NCI-H82 treated with DMSO at 0.1 percent for 48 hours (cell line): ENCODE measurements around the gene BOC.
A peak's percentile ranks its signal among the peaks of the same experiment; 100 is the strongest.

Source experiments
- DNase-seq: peaks from one replicate; lab custom pipeline; 2025; ENCODE audit not compliant: unreplicated experiment; lab: John Stamatoyannopoulos, UW

Gene BOC

GRCh38 chr3:113193288-113193687 is 18.1 kb upstream of the BOC start:
- no peak for DNase-seq

- DNase-seq = no peak
Measured at GRCh38 chr3:113193719-113194118, 17.6 kb upstream of the BOC start.

DNA sequence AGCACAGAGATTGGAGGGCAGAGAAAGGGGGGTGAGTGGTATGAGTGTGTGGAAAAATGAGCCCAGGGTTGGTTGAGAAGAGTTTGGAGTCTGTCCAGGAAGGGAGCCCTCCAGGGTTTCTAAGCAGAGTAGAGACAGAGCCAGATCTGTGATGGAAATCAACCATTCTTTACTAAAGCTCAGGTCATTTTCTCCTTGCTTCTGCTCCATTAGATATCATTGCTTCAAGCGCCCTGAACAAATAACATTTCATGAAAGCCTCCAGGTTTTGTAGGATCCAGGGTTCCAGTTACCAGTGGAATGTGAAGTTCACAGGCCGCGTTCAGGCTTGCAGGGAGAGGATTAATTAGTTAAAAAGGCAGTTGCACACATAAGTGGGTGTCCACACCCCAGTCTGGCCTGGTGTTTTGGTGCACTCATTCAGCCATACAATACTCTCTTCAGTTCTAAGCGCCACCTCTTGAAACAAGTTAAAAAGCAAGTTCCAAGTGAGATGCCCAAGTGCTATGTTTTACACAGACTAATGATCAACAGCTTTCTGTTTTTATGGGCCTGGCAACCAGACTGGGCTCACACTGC is 16.4 kb upstream of the BOC start:
- DNase-seq = no peak

DNA sequence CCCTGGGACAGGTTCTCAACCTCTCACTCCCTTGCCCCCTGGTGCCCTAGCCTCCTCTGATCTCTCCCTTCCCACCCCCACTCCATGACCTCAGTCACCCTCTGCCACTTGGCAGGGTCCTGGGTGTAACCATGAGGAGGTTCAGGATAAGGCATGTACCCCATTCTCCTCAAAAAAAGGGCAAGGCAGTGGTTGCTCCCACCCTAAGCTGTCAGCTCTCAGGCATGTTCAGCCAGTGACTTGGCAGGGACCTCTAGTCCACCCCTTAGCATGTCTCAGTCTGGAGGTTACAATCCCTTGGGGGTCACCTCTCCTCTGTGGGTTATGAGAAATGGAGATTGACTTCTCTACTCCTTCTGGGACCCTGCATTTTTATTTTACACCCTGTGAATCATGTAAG is 11.0 kb upstream of the BOC start:
- no peak for DNase-seq

- no peak for DNase-seq
Measured at GRCh38 chr3:113200946-113201345, 10.4 kb upstream of the BOC start.

DNA sequence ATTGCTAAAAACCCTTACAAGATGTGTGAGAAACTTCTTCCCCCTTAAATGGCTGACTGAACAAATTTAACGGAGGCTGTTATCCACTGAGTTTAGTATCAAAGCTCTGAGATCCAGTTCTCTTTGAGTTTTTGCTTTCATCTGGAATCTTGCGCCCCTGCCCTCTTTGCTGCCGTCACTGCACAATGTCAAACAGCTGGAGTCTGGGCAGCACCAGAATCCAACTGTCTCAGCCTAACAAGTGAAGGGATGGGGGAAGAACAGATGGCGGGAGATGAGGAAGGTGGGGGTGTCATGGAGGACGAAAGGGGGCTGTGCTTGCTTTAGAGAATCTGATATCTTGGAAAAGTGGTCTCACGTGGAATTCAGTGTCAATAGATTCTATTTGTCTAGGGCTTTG is 7.0 kb upstream of the BOC start:
- DNase-seq = no peak

DNA sequence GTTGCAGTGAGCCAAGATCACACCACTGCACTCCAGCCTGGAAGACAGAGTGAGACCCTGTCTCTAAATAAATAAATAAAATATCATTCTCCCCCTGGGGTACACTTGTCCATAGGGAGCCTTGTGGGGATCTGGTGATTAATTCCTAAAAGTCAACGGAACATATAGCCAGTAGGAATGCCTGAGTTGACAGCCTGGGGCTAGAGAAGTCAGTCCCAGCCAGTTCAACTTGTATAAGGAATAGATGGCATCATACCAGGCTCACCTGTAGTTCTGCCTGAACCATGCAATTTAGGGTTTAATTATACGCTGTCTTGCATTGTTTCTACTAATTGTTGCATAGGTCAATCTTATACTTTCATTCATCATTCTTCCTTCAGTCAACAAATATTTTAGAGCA is 5.9 kb upstream of the BOC start:
- DNase-seq = no peak

DNA sequence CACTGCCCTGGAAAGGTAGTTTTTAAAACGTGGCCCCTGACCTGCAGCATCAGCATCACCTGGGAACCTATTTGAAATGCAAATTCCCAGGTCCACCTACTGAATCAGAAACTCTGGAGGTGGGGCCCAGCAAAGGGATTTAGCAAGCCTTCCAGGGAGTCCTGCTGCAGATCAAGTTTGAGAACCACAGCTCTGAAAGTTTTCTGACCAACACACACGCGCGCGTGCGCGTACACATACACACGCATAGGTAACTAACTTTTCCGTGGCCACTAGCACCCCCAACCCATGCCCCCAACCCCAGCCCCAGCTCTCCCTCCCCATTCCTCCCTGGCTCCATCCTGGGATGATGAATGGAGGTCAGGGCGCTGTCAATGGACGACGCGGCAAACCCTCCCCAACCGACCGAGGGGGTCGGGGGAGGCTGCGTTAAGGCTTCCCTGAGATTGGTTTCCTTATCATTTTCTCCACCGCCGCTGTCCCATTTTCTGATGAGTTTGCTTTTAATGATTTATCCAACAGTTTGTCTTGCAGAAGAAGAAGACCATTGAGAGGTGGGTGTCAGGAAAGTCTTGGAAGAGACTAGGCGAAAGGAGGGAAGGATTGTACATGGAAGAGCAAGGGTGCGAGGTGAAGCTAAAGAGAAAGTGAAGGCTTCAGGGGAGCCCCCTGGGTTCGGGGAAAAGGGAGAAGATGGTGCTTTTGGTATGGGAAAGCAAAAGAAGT is 590 bp upstream of the BOC start:
- no peak for DNase-seq

- no peak for DNase-seq
Measured at GRCh38 chr3:113212150-113212843, 940 bp downstream of the BOC start.

- no peak for DNase-seq
Measured at GRCh38 chr3:113212844-113213375, 1.6 kb downstream of the BOC start.

- no peak for DNase-seq
Measured at GRCh38 chr3:113213896-113214587, 2.7 kb downstream of the BOC start.

DNA sequence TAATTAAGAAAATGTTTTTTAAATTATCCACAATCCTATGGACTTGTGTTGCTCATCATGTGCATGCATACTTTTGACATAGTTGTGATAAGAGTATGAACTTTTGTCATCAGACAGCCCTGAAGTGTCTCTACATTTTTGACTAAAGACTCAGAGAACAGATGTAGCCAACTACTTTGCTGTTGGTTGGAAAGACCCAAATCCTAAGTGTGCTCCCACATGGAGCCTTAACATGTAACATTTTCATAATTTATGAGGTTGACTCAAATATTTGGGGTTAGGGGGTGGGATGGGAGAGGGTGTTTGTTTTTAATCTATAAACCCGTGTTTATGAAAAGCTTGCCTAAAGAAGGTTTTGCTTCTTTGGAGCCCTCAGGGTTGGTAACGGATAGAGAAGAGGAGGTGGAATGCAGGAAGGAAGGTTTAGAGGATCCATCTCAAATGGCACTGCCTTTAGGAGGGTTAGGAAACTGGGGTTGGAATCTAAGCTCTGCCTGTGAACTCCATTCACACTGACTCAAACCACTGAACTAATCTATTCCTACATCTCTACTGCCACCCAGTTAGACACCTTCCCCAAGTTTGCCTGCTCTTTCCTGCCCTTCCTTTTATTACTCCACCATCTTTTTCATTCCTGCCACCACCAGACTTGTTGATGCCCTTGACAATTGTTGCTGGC is 3.7 kb downstream of the BOC start:
- DNase-seq = no peak

DNA sequence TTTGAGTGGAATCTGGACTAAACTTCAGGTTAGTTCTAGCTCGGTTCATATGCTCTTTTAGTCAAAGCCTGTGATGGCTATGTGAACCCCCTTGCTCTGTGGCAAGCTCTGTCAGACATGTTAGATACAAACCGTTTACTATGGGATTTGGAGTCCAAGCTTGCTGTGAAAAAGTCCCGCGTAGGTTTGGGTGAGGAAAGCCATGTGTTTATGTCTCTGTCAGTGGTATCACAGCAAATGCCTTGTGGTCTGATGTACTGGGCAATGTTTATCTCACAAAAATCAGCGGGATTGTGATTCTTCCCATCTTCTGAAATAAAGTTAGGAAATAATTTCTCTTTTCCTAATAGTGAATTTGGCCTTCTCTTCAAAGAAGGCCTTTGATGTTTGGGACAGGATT is 5.0 kb downstream of the BOC start:
- no peak for DNase-seq

GRCh38 chr3:113218011-113218680 is 6.8 kb downstream of the BOC start:
- DNase-seq = no peak

- no peak for DNase-seq
Measured at GRCh38 chr3:113218681-113219045, 7.3 kb downstream of the BOC start.

DNA sequence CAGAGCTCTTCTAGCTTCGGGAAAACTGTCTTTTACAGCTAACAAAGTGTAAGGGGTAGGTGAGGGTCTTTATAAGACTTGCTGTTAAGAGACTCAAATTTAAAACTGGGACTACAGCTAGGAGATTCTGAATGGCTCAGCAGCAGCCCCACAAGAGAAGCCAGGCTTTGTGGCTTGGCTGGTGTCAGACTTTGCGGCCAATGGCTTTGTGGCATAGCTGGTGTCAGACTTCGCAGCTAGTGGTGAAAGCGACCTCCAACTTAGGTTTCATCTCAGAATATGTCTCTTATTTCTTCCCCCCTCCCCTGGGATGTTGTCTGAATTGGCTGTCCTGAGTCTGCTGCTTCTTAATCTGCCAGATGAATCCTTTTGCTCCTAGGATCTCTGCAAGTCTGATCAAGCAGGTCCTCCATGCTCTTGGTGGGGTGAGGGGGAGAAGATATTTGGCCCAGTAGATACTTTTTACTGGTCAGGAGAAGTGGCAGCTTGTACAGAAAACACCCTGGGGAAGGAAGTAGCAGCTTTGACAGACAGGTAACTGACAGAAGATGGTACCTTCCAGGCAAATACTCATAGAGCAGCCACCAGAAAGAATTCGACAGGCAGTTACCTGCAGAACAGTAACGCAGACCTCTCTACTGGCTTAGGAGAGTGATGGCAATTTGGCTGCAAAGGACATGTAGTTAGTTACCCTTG is 8.4 kb downstream of the BOC start:
- DNase-seq = no peak

GRCh38 chr3:113220721-113221120 is 9.4 kb downstream of the BOC start:
- DNase-seq = no peak

DNA sequence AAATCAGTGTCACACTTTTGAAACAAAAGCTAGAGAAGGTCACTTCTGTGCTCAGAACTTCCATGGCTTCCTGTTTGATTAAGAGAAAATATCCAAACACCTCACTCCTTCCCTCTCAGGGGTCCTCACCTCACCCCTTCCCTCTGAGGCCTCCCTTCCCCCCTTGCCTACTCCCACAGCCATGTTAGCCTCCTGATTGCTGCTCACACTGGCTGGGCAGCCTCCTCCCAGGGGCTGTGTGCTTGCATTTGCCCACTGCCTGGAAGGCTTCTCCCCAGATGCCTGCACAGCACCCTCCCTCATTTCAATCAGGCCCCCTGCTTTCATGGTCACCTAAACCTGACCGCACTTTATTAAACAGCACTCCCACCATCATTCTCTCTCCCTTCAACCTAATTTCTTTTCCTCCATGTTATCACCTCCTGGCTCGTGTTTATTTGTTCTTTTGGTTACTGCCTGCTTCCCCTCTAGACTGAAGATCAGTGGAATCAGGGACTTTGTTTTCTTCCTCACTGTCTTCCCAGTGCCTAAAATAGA is 10.4 kb downstream of the BOC start:
- no peak for DNase-seq

GRCh38 chr3:113222451-113223086 is 11.2 kb downstream of the BOC start:
- peak; percentile 40 for DNase-seq
